NCI-H2196 (cell line): ENCODE data around the gene XPO5.

Experiments used
- DNase-seq: peaks from one replicate; lab custom pipeline; 2025; ENCODE audit not compliant: unreplicated experiment; lab: John Stamatoyannopoulos, UW

The XPO5 gene

GRCh38 chr6:43472515-43472914, 103.3 kb downstream of the XPO5 start:
- DNase-seq: no peak
